ENCODE results near the gene SRD5A2. TPM values are rescaled to one million over a fixed set of nuclear protein-coding genes. Genes with fewer than 3 reads are reported as not detected.

Gene SRD5A2
- total RNA-seq, 1 donor from 2014 or later, result not detected

GRCh38 chr2:31483246-31483645 is 97.5 kb downstream of the SRD5A2 start:
- DNase-seq (no peak), ATAC-seq (ENCODE audit: poor library complexity) (no peak)
- intact Hi-C loops (cut with DNase I), result no loop called here

GRCh38 chr2:31476511-31477180 is 104.1 kb downstream of the SRD5A2 start:
- ATAC-seq (ENCODE audit: poor library complexity), result no peak
- no peak for DNase-seq
- intact Hi-C loops (cut with DNase I), result no loop called here

GRCh38 chr2:31475692-31476091 is 105.0 kb downstream of the SRD5A2 start:
- DNase-seq (no peak), ATAC-seq (ENCODE audit: poor library complexity) (no peak)
- intact Hi-C loops (cut with DNase I), result no loop called here

GRCh38 chr2:31474296-31474695 is 106.4 kb downstream of the SRD5A2 start:
- intact Hi-C loops (cut with DNase I), result no loop called here
- no peak for DNase-seq
- no peak for ATAC-seq (ENCODE audit: poor library complexity)

Other genes with a start within 250 kb of the SRD5A2 start
- 0.13 TPM for gene XDH, start 166.2 kb downstream of the SRD5A2 start, total RNA-seq